ELR (cell line): ENCODE data around the gene DMRTC2.
A peak's percentile ranks its signal among the peaks of the same experiment; 100 is the strongest.

Experiments used
- DNase-seq: peaks from one replicate; pipeline ENCODE4 v3.0.0-alpha.2; 2015; ENCODE audit warnings: low read depth

DMRTC2 gene

GRCh38 chr19:41845001-41845050 lies at the start of gene DMRTC2:
DMRTC2 (plus strand) TSS chr19:41845042; CDS start chr19:41847429, 2,387 bp downstream.
- no peak for DNase-seq

GRCh38 chr19:41796362-41796761 lies 48.5 kb upstream of the DMRTC2 start, which contains the start of gene CEACAM3:
CEACAM3 (plus strand) TSS chr19:41796587; CDS start chr19:41796678, 91 bp downstream.
- no peak for DNase-seq

DNA sequence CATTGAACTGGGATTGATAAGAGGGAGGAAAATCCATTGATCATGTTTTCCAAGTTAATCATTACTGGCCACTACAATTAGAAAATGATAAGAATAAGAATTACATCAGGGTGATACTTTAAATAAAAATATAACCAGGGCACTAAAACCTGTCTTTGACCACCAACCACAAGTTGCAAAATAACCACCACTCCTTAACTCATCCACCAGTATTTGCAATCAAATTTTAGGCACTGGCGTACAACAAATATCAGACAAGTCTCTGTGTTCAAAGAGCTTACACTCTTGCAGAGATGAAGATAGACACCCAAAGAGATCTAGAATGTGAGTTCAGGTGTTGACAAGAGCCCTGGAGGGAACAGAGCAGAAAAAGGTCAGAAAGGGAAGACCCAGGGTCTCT lies 47.9 kb upstream of the DMRTC2 start:
- DNase-seq, result no peak

GRCh38 chr19:41799444-41800000 lies 45.3 kb upstream of the DMRTC2 start:
- DNase-seq, result no peak

DNA sequence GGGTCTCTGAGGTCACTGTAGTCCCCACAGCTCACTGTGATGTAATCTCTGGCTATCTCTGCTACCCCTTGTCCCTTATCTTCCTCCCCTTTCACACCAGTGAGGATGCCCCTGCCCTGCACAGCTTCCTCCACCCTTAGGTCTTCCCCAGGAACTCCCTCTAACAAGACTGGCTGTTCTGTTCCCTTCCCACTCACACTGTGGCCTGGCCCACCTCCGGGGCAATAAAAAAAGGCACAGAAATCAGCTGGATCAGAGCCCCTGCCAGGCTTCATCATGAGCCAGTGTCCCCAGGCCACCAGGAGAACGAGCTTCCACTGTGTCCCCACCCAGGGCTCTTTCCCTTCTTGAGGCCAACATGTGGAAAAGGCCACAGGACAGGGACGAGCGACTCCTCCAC lies 43.8 kb upstream of the DMRTC2 start:
- DNase-seq, result no peak

GRCh38 chr19:41801792-41802211 lies 43.0 kb upstream of the DMRTC2 start:
- DNase-seq, result no peak

- DNase-seq, result no peak
Observed at GRCh38 chr19:41802770-41803169, 42.1 kb upstream of the DMRTC2 start.

DNA sequence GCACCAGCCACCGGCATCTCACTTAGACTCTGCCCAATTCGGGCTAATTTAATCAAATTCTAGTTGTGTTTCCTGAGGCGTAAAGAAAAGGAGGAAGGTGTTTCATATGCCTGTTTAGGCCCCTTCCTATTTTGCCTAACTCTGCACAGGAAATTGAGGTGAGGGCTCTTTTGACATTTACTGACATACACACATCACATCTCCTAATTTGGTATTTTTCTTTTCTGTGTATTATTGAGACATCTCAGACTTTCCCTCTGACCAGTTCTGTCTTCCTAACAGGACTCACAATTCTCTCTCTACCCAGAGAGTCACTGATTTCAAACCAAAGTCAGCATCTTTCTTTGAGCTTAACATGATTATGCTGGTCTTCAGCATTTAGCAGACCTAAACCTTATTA lies 40.5 kb upstream of the DMRTC2 start:
- DNase-seq, result no peak

DNA sequence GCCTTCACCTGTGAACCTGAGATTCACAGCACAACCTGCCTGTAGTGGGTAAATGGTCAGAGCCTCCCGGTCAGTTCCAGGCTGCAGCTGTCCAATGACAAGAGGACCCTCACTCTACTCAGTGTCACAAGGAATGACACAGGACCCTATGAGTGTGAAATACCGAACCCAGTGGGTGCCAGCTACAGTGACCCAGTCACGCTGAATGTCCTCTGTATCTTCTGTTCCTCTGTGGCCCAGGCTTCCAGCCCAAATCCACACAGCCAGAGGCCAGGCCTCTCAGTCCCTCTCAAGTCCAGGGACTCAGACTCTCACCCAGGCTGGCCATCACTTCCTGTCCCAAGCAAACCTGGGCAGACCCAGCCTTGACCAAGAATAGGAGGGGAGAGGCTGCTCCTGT lies 37.7 kb upstream of the DMRTC2 start:
- no peak for DNase-seq

GRCh38 chr19:41808663-41809566 lies 35.9 kb upstream of the DMRTC2 start:
- no peak for DNase-seq

DNA sequence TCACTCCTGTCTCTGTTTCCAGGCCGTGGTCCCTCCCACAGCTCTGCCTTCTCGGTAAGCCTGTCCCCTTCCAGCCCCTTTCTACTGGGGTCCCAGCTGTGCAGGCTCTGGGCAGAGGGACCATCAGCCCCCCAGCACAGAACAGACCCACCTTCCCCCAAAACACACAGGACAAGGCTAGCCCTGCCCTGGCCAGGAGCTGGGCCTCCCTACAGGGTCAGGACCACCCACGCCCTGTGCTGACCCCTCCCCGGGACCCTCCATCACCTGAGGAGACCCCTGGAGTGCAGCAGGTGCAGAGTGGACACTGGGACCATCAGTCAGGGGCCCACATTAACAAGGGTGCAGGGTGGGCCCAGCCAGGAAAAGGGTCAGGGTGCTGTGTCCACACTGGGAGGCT lies 34.5 kb upstream of the DMRTC2 start:
- no peak for DNase-seq

DNA sequence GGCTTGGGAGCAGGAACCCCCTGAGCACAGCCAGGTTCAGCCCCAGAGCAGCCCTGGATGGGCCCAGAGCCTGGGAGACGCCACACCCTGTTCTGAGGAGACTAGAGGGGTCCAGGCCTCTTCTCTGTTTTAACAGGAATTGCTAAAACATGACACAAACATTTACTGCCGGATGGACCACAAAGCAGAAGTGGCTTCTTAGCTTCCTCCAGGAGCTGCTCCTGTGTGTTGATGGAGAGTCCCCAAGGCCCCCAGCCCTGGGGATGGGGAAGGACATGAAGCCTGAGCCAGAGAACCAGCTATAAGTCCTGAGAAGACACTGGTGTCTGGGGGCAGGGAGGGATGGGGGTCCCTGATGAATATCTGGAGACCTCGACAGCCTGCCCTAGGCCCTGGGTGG lies 33.8 kb upstream of the DMRTC2 start:
- DNase-seq, result no peak

- DNase-seq, result no peak
Observed at GRCh38 chr19:41811981-41812380, 32.9 kb upstream of the DMRTC2 start.

DNA sequence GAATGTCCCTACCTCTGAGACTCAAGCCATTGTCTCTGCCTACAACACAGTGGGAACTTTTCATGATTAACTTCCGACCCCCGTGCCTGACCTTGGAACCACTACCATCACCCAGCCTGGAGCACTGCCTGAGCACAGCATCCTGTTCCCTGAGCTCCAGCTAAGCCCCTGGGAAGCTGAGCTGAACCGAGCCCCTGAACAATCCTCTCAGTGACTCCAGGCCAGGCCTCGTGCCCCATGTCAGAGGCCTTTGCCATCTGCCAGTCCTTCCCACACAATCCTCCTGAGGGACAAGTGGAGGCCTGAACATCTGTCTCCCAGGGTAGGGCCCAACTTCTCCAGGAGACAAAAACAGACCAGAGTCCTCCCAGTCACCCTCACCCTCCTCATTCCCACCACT lies 30.9 kb upstream of the DMRTC2 start:
- DNase-seq, result no peak

GRCh38 chr19:41815301-41815700 lies 29.5 kb upstream of the DMRTC2 start:
- DNase-seq, result no peak

GRCh38 chr19:41816761-41817160 lies 28.1 kb upstream of the DMRTC2 start:
- DNase-seq, result no peak

- DNase-seq, result peak; percentile 45
Observed at GRCh38 chr19:41821003-41821735, 23.7 kb upstream of the DMRTC2 start.

GRCh38 chr19:41837981-41838708 lies 6.7 kb upstream of the DMRTC2 start:
- no peak for DNase-seq

- DNase-seq, result no peak
Observed at GRCh38 chr19:41839211-41839610, 5.6 kb upstream of the DMRTC2 start.

DNA sequence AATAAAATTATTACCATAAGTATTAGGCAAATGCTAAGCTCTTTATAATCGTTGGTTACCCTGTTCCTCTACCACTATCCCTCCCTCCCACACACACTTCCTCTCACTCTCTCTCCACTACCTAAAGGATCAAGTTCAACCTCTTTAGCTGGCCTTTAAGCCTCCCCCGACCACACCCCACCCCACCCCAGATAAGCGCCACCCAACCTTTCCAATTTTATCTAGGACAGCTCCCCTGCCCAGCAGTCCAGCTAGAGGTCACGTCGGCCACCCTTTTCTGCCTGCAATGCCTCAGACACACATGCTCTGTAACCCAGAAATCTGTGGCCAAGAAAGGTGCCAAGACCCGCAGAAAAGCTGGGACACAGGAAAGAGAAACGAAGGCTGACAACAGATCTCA lies 1.5 kb upstream of the DMRTC2 start:
- no peak for DNase-seq

- DNase-seq, result no peak
Observed at GRCh38 chr19:41844601-41845000, 241 bp upstream of the DMRTC2 start, which contains the start of gene LYPD4. LYPD4 (minus strand) TSS chr19:41844683; CDS start chr19:41839285, 5,398 bp downstream.

DNA sequence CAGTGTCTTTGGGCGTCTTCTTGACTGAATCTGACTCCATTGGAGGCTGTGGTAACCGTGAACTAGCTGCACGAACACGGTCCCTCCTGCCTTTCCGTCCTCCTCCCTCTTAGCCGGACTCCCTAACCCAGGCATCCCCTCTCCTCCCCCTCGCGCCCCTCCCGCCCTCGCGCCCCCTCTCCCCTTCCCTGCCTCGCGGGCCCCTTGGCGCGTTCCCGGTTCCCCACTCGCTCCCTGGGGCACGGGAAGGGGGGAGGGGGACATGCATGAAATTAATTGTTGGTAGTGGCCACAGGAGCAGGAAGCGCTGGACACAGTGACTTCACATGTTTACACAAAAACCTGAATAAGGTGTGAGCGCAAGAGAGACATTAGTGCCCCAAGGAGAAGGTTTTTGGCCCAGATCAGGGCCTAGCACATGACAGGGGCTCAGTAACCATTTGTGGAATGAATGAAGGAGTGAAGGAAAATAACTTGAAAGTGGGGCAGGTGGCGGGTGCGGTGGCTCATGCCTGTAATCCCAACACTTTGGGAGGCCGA lies 279 bp downstream of the DMRTC2 start:
- DNase-seq, result no peak
